Neural progenitor cell (in vitro differentiated cells): ENCODE results near the gene AHCY. TPM values are rescaled to one million over a fixed set of nuclear protein-coding genes. Genes with fewer than 3 reads are reported as not detected.

Experiments
- DNase-seq: peaks from one replicate; pipeline ENCODE4 v3.0.0-alpha.2; 2016; ENCODE audit warnings: low spot score
- H2AFZ ChIP-seq: fragments of 200-600 bp; sonication (generic); replicated peaks from 2 replicates; pipeline ENCODE4 v1.6.1; 2016; ENCODE audit warnings: antibody characterized with exemption
- H3F3A ChIP-seq: fragments of 200-600 bp; sonication (generic); 2 replicates; pipeline ENCODE4 v1.6.1; 2016; ENCODE audit warnings: antibody characterized with exemption, low read depth
- H3K27ac ChIP-seq: fragments of 200-600 bp; sonication (generic); 2 replicates; pipeline ENCODE4 v1.5.1; 2016; ENCODE audit warnings: mild to moderate bottlenecking
- H3K27me3 ChIP-seq: fragments of 200-600 bp; sonication (generic); 2 replicates; pipeline ENCODE4 v1.6.1; 2016; ENCODE audit warnings: mild to moderate bottlenecking, moderate library complexity
- H3K36me3 ChIP-seq: fragments of 200-600 bp; sonication (generic); 2 replicates; pipeline ENCODE4 v1.5.1; 2016
- H3K4me1 ChIP-seq: fragments of 200-600 bp; sonication (generic); 2 replicates; pipeline ENCODE4 v1.6.1; 2016; ENCODE audit warnings: mixed run types
- H3K4me2 ChIP-seq: fragments of 200-600 bp; sonication (generic); 2 replicates; pipeline ENCODE4 v1.6.1; 2016
- H3K4me3 ChIP-seq: fragments of 200-600 bp; sonication (generic); 2 replicates; pipeline ENCODE4 v1.5.1; 2016
- H3K79me2 ChIP-seq: fragments of 200-600 bp; sonication (generic); 2 replicates; pipeline ENCODE4 v1.6.1; 2016; ENCODE audit warnings: low read depth
- H3K9ac ChIP-seq: fragments of 200-600 bp; sonication (generic); 2 replicates; pipeline ENCODE4 v1.6.1; 2016
- H3K9me3 ChIP-seq: fragments of 200-600 bp; sonication (generic); 2 replicates; pipeline ENCODE4 v1.5.1; 2016; ENCODE audit warnings: low read depth
- H4K20me1 ChIP-seq: fragments of 200-600 bp; sonication (generic); 2 replicates; pipeline ENCODE4 v1.6.1; 2016; ENCODE audit warnings: low read depth
- H3K27ac Mint-ChIP-seq: 3 replicates; pipeline ENCODE4 v1.8.0; 2021; ENCODE audit warnings: mixed read lengths
- H3K27me3 Mint-ChIP-seq: 2 replicates; pipeline ENCODE4 v1.8.0; 2022; ENCODE audit warnings: low read depth, mild to moderate bottlenecking, inconsistent platforms, moderate library complexity, mixed read lengths; ENCODE audit not compliant: insufficient read depth
- H3K36me3 Mint-ChIP-seq: 3 replicates; pipeline ENCODE4 v1.8.0; 2021; ENCODE audit warnings: mixed read lengths
- H3K4me1 Mint-ChIP-seq: 3 replicates; pipeline ENCODE4 v1.8.0; 2021; ENCODE audit warnings: mixed read lengths
- H3K4me3 Mint-ChIP-seq: 3 replicates; pipeline ENCODE4 v1.8.0; 2021; ENCODE audit warnings: mild to moderate bottlenecking, moderate library complexity, mixed read lengths
- H3K9me3 Mint-ChIP-seq: 3 replicates; pipeline ENCODE4 v1.8.0; 2020; ENCODE audit warnings: mixed read lengths
- EZH2 ChIP-seq: fragments of 200-600 bp; sonication (generic); IDR thresholded peaks from 2 replicates; pipeline ENCODE4 v1.6.1; 2017; ENCODE audit warnings: antibody characterized with exemption, mild to moderate bottlenecking, moderate library complexity
- EZH2phosphoT487 ChIP-seq: fragments of 200-600 bp; sonication (generic); IDR thresholded peaks from 2 replicates; pipeline ENCODE4 v1.6.1; 2017; ENCODE audit warnings: antibody characterized with exemption
- total RNA-seq: library from RNA; depleted of rRNA; stranded (reverse); fragments of >200 nt; gene quantifications from 2 replicates; pipeline ENCODE4 v1.2.3, GENCODE V29; 2015; ENCODE audit warnings: low replicate concordance
- TF ChIP-seq, protein P1 (sequence below): fragments of 200-600 bp; sonication (generic); IDR thresholded peaks from 2 replicates; pipeline ENCODE4 v1.5.1; 2017; ENCODE audit warnings: antibody characterized with exemption, mild to moderate bottlenecking

Gene AHCY
- total RNA-seq, 1 donor from 2014 or later: 184 TPM

DNA sequence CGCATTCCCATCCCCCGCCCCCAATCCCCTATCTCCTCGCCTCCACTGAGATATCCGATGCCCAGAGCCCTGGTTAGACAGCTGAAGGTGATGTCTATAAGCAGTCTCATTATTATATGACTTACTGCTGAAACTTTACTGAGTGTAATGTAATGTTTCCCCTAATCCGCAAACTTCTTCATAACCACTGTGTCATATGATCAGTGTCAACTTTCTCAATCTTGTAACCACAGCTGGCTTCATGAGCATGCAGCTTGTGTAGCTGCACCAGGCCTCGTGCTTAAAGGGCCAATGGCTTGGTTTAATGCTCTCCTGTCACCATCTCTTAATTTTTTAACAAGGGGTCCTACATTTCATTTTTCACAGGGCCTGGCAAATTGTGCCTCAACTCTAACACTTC is 53.9 kb downstream of the AHCY start:
- Mint-ChIP-seq H3K27me3 (no peaks in the 10 kb centered on the region), H3K27ac (no peak overlapping the region), H3K36me3 (peaks cover 1% of the 10 kb centered on the region), H3K4me3 (no peak overlapping the region), H3K4me1 (peaks cover 9% of the 10 kb centered on the region), H3K9me3 (no peaks in the 10 kb centered on the region)
- no peak overlapping the region for H3K27ac ChIP-seq
- H2AFZ ChIP-seq: no peak overlapping the region
- no peaks in the 10 kb centered on the region for H3K27me3 ChIP-seq
- DNase-seq: no peak
- no peaks in the 10 kb centered on the region for H3K4me1 ChIP-seq
- no peaks in the 10 kb centered on the region for H4K20me1 ChIP-seq
- H3K36me3 ChIP-seq: no peaks in the 10 kb centered on the region
- H3F3A ChIP-seq: no peaks in the 10 kb centered on the region
- H3K4me3 ChIP-seq: no peak overlapping the region
- H3K79me2 ChIP-seq: no peaks in the 10 kb centered on the region
- TF ChIP-seq, protein P1, sequence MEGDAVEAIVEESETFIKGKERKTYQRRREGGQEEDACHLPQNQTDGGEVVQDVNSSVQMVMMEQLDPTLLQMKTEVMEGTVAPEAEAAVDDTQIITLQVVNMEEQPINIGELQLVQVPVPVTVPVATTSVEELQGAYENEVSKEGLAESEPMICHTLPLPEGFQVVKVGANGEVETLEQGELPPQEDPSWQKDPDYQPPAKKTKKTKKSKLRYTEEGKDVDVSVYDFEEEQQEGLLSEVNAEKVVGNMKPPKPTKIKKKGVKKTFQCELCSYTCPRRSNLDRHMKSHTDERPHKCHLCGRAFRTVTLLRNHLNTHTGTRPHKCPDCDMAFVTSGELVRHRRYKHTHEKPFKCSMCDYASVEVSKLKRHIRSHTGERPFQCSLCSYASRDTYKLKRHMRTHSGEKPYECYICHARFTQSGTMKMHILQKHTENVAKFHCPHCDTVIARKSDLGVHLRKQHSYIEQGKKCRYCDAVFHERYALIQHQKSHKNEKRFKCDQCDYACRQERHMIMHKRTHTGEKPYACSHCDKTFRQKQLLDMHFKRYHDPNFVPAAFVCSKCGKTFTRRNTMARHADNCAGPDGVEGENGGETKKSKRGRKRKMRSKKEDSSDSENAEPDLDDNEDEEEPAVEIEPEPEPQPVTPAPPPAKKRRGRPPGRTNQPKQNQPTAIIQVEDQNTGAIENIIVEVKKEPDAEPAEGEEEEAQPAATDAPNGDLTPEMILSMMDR: no peak
- TF ChIP-seq EZH2: no peak
- TF ChIP-seq EZH2phosphoT487: no peak
- no peak overlapping the region for H3K4me2 ChIP-seq
- no peaks in the 10 kb centered on the region for H3K9me3 ChIP-seq
- no peak overlapping the region for H3K9ac ChIP-seq

DNA sequence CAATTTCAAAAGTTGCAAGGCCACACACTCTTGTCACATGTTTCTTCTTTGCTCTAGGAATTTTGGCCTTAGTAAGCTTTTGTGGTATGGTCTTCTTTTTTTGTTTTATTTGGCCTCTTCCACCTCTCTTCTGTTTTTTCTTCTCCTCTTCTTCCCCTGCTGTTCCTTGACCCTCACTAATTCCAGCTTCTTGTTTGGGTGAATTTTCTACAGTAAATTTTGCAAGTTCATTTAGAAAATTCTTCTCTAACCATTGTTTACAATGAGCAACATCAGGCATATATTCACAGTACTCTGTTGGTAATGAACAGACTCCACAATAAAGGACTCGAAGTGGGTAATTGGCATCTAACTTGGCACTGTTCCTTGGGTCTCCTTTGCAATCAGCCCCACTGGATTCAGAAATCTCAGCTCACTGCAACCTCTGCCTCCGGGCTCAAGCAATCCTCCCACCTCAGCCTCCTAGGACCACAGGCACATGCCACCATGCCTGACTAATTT is 57.0 kb downstream of the AHCY start:
- TF ChIP-seq, protein P1: no peak
- TF ChIP-seq EZH2phosphoT487 (no peak), EZH2 (no peak)
- Histone ChIP-seq H3K9ac (no peak overlapping the region), H3K27ac (no peak overlapping the region), H3K9me3 (no peaks in the 10 kb centered on the region), H3F3A (no peaks in the 10 kb centered on the region), H3K4me2 (no peak overlapping the region), H3K36me3 (no peaks in the 10 kb centered on the region), H3K27me3 (no peaks in the 10 kb centered on the region), H4K20me1 (no peaks in the 10 kb centered on the region), H2AFZ (no peak overlapping the region), H3K4me1 (peaks cover 6% of the 10 kb centered on the region), H3K4me3 (no peak overlapping the region), H3K79me2 (no peaks in the 10 kb centered on the region)
- Mint-ChIP-seq H3K27me3 (no peaks in the 10 kb centered on the region), H3K4me3 (no peak overlapping the region), H3K4me1 (peaks cover 13% of the 10 kb centered on the region), H3K36me3 (no peaks in the 10 kb centered on the region), H3K27ac (no peak overlapping the region), H3K9me3 (no peaks in the 10 kb centered on the region)
- no peak for DNase-seq

DNA sequence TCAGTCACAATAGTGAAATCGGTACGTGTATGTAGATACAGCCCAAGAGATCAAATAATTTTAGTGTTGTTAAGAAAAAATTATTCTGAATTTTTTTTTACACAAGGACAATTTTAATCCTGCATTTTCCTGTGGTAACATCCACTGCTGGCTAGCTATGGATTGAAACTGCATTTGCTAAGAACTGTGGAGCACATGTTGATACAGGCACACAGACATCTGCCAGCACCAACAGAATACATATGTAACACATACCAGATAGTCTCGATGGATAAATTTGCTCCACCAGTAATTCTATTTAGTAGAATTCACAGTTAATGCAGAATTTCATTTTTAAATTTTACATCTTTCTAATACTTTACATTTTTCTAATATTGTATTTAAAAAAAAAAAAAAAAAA is 59.8 kb downstream of the AHCY start:
- DNase-seq: no peak
- peaks cover 2% of the 10 kb centered on the region for H3K36me3 Mint-ChIP-seq
- peaks cover 8% of the 10 kb centered on the region for H3K9me3 Mint-ChIP-seq
- H3K9me3 ChIP-seq: peaks cover 2% of the 10 kb centered on the region
- no peak for TF ChIP-seq EZH2
- TF ChIP-seq, protein P1: no peak
- no peaks in the 10 kb centered on the region for H3K79me2 ChIP-seq
- H3K4me3 ChIP-seq: no peak overlapping the region
- no peak overlapping the region for H3K27ac Mint-ChIP-seq
- no peaks in the 10 kb centered on the region for H3K27me3 ChIP-seq
- H4K20me1 ChIP-seq: no peaks in the 10 kb centered on the region
- no peaks in the 10 kb centered on the region for H3K27me3 Mint-ChIP-seq
- no peak overlapping the region for H3K9ac ChIP-seq
- H3K4me1 ChIP-seq: peaks cover 7% of the 10 kb centered on the region
- H2AFZ ChIP-seq: no peak overlapping the region
- H3K36me3 ChIP-seq: no peaks in the 10 kb centered on the region
- H3K27ac ChIP-seq: no peak overlapping the region
- no peaks in the 10 kb centered on the region for H3F3A ChIP-seq
- H3K4me2 ChIP-seq: no peak overlapping the region
- no peak overlapping the region for H3K4me3 Mint-ChIP-seq
- H3K4me1 Mint-ChIP-seq: peaks cover 13% of the 10 kb centered on the region
